Chondrocyte (in vitro differentiated cells): ENCODE data around the gene NOC4L. TPM values are rescaled to one million over a fixed set of nuclear protein-coding genes. Genes with fewer than 3 reads are reported as not detected.

ENCODE experiments used
- DNase-seq: peaks from one replicate; pipeline ENCODE4 v3.0.0; 2021; ENCODE audit warnings: mixed read lengths, low spot score
- H3K27ac Mint-ChIP-seq: one replicate; pipeline ENCODE4 v1.8.0; 2021; ENCODE audit warnings: mild to moderate bottlenecking, moderate library complexity, mixed read lengths; ENCODE audit not compliant: unreplicated experiment
- H3K27me3 Mint-ChIP-seq: 2 replicates; pipeline ENCODE4 v1.8.0; 2021; ENCODE audit warnings: low read depth, mixed read lengths
- H3K36me3 Mint-ChIP-seq: 2 replicates; pipeline ENCODE4 v1.8.0; 2021; ENCODE audit warnings: low read depth, mixed read lengths
- H3K4me1 Mint-ChIP-seq: 2 replicates; pipeline ENCODE4 v1.8.0; 2021; ENCODE audit warnings: low read depth, mild to moderate bottlenecking, mixed read lengths
- H3K4me3 Mint-ChIP-seq: one replicate; pipeline ENCODE4 v1.8.0; 2021; ENCODE audit warnings: mild to moderate bottlenecking, moderate library complexity, mixed read lengths; ENCODE audit not compliant: unreplicated experiment
- H3K9me3 Mint-ChIP-seq: 2 replicates; pipeline ENCODE4 v1.8.0; 2021; ENCODE audit warnings: low read depth, mixed read lengths
- total RNA-seq: library from RNA; stranded (reverse); gene quantifications from 3 replicates; pipeline ENCODE4 v1.2.1, GENCODE V29; 2021
- TF ChIP-seq, protein P1 (sequence below): fragments of 200-600 bp; sonication (generic); IDR thresholded peaks from 2 replicates; pipeline ENCODE4 v1.5.0; 2021; ENCODE audit warnings: antibody characterized with exemption, mild to moderate bottlenecking, moderate library complexity

Gene NOC4L
- total RNA-seq, 1 donor from 2014 or later: 16.0 TPM

DNA sequence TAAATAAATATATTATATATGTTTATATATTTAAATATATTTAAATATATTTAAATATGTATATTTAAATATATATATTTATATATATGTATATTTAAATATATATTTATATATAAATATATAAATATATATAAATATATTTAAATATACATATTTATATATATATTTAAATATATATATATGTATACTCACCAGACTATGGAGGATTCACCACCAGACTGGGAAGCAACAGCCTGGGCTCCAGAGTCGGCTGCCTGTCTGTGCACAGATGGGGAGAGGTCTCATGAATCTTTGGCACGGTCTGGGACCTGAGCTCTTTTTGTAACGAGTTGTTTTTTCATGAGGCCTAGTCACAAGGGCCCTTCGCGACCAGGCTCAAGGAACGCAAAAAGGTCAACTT lies 21.3 kb downstream of the NOC4L start:
- Mint-ChIP-seq H3K36me3 (no peaks in the 10 kb centered on the region), H3K9me3 (no peaks in the 10 kb centered on the region), H3K27me3 (peaks cover 26% of the 10 kb centered on the region), H3K27ac (no peak overlapping the region), H3K4me3 (no peak overlapping the region), H3K4me1 (peaks cover 14% of the 10 kb centered on the region)
- DNase-seq: peak; percentile 26
- TF ChIP-seq, protein P1, sequence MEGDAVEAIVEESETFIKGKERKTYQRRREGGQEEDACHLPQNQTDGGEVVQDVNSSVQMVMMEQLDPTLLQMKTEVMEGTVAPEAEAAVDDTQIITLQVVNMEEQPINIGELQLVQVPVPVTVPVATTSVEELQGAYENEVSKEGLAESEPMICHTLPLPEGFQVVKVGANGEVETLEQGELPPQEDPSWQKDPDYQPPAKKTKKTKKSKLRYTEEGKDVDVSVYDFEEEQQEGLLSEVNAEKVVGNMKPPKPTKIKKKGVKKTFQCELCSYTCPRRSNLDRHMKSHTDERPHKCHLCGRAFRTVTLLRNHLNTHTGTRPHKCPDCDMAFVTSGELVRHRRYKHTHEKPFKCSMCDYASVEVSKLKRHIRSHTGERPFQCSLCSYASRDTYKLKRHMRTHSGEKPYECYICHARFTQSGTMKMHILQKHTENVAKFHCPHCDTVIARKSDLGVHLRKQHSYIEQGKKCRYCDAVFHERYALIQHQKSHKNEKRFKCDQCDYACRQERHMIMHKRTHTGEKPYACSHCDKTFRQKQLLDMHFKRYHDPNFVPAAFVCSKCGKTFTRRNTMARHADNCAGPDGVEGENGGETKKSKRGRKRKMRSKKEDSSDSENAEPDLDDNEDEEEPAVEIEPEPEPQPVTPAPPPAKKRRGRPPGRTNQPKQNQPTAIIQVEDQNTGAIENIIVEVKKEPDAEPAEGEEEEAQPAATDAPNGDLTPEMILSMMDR: no peak

DNA sequence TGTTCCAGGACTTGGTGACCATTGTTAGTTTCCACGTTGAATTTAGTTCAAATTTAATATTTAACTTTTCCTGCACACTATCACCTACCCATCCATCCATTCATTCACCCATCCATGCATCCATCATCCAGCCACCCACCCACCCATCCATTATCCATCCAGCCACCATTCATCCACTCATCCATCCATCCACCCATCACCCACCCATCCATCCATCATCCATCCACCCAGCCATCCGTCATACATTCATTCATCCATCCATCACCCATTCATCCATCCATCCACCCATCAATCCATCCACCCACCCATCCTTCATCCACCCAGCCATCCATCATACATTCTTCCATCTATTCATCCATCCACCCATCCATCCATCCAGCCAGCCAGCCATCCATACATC lies 21.8 kb downstream of the NOC4L start:
- peaks cover 14% of the 10 kb centered on the region for H3K4me1 Mint-ChIP-seq
- peak; percentile 14 for DNase-seq
- no peaks in the 10 kb centered on the region for H3K9me3 Mint-ChIP-seq
- H3K36me3 Mint-ChIP-seq: no peaks in the 10 kb centered on the region
- H3K4me3 Mint-ChIP-seq: no peak overlapping the region
- peaks cover 28% of the 10 kb centered on the region for H3K27me3 Mint-ChIP-seq
- TF ChIP-seq, protein P1: no peak
- H3K27ac Mint-ChIP-seq: no peak overlapping the region

DNA sequence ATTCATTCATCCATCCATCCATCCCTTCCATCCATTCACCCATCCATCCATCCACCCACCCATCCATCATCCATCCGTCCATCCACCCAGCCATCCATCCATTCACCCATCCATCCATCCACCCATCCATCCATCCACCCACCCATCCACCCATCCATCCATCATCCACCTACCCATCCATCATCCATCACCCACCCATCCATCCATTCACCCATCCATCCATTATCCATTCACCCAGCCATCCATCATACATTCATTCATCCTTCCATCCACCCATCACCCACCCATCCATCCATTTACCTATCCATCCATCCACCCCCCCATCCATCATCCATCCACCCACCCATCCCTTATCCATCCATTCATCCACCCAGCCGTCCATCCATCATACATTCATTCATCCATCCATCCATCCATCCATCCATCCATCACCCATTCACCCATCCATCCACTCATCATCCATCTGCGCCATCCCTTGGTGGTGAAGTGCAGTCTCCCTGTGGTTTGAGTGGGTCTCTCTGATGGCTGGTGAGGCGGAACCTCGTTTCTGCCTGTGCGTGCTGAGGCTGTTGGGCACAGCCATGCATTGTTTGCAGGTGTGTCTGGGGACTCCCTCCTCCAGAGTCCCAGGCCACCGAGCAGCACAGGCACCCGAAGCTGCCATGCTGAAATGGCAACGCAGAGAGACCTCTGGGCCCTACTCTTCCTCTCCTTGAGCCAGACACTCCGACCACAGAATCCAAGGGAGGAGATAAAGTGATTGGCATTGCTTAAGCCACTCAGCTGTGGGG lies 22.7 kb downstream of the NOC4L start:
- peaks cover 13% of the 10 kb centered on the region for H3K4me1 Mint-ChIP-seq
- peaks cover 30% of the 10 kb centered on the region for H3K27me3 Mint-ChIP-seq
- H3K4me3 Mint-ChIP-seq: no peak overlapping the region
- no peaks in the 10 kb centered on the region for H3K36me3 Mint-ChIP-seq
- DNase-seq: peak; percentile 55
- no peaks in the 10 kb centered on the region for H3K9me3 Mint-ChIP-seq
- H3K27ac Mint-ChIP-seq: no peak overlapping the region
- TF ChIP-seq, protein P1: no peak

DNA sequence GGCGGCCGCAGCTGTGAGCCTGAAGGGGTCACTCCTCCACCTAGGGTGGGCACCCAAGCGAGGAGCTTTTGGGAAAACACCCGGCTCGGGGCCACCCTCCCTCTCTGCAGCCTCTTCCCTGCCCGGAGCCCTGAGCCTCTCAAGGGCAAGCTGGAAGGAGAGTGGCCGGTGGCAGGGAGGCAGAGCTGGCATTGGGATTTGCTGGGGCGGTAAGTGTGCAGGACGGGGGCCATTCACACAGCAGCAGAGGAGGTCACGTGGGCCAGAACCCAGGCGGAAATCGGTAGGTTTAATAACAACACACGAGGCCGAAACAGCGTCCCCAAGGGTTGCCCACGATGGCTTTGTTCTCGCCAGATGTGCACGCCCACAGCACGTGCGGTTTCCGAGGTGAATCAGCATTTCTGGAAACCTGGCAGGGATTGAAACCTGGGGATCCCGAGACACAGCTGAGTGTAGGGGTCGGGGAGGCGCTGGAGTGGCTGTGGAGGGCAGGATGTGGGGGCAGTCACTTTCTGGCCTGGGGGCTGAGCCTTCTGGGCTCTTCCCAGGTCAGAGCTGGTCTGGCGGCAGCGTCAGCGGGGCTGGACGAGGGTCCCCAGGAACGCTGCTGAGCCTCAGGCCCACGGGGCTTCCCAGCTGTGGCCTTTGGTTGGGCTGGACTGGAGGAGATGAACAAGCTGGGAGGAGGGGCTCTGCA lies 23.5 kb downstream of the NOC4L start:
- H3K4me1 Mint-ChIP-seq: peaks cover 5% of the 10 kb centered on the region
- no peak overlapping the region for H3K27ac Mint-ChIP-seq
- no peaks in the 10 kb centered on the region for H3K36me3 Mint-ChIP-seq
- H3K27me3 Mint-ChIP-seq: peaks cover 34% of the 10 kb centered on the region
- no peaks in the 10 kb centered on the region for H3K9me3 Mint-ChIP-seq
- TF ChIP-seq, protein P1: no peak
- peak; percentile 85 for DNase-seq
- H3K4me3 Mint-ChIP-seq: no peak overlapping the region

DNA sequence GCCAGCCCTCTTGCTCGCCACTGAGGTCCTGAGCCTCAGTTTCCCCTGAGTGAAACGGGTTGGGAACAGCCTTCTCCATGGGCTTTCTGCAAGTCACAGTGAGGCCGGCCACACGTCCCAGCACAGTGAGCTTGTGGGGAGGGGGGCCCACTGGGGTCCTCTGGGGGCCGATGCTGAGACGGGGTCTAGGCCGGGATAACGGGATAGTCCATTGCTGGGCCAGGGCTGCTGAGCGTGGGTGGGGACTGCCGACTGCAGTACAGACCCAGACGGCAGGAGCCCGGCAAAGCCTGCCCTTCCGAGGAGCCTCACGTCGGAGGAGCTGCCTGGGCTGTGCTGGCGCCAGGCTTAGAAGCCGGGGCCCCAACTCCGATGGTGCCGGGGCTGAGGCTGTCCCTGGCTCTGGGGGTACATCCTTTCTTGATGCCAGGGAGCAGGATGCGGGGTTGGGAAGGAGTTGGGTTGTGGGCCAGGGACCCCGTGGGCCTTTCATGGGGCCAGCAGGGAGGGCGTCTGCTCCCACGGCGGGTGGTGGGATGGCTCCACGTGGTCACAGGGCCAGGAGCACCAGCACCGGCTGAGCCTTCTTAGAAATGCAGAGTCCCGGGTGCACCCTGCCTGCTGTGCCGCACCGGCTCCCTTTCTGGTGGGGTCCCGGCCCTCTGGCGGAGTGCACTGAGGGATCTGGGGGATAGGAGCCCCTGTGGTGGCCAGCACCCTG lies 24.2 kb downstream of the NOC4L start:
- peak; percentile 87 for DNase-seq
- peaks cover 41% of the 10 kb centered on the region for H3K27me3 Mint-ChIP-seq

More for the DNA sequence above, 24.2 kb downstream of the NOC4L start:
- H3K27ac Mint-ChIP-seq: no peak overlapping the region
- no peak overlapping the region for H3K4me3 Mint-ChIP-seq
- no peaks in the 10 kb centered on the region for H3K4me1 Mint-ChIP-seq
- no peaks in the 10 kb centered on the region for H3K36me3 Mint-ChIP-seq
- H3K9me3 Mint-ChIP-seq: no peaks in the 10 kb centered on the region
- TF ChIP-seq, protein P1: no peak
